ENCODE results near the gene NLRP6.
"Not testable (repeated sequence)": the region's sequence is repeated elsewhere in the genome, so short reads cannot be mapped to it uniquely, and the experiment has no call there.

The NLRP6 gene

GRCh38 chr11:324593-325517 is 46.6 kb downstream of the NLRP6 start:
- H3K9ac ChIP-seq (ENCODE audit: low read length in 5 of 5) = peak overlapping the region in 1 of 5 donors; percentile 28
- H3K4me3 ChIP-seq (ENCODE audit: low read depth in 1 of 5, low read length in 5 of 5) = not testable (repeated sequence)

DNA sequence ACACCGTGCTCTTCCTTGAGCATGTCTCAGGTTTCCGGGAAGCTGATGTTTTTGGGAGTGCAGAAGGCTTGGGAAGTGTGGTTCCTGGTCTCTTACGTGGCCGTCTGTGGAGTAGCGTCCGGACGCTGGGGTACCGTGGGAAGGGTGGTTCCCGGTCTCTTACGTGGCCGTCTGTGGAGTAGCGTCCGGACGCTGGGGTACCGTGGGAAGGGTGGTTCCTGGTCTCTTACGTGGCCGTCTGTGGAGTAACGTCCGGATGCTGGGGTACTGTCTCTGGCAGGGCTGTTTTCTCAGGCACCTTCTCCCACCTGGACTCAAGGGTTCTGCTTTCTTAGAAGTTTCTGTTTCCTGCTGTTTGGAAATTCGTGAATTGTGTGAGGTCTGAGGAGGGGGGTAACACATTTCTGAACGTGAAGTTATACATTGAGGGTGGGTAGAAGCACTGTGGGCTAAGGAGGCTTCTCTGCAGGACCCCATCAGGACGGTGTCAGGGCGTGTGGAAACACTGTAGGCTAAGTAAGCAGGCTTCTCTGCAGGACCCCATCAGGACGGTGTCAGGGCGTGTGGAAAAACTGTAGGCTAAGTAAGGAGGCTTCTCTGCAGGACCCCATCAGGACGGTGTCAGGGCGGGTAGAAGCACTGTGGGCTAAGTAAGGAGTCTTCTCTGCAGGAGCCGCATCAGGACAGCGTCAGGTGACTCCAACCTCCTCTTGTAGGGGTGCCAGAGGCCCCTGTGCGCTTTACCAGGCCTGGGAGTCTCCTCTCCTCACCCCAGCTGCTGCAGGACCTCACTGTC is 47.8 kb downstream of the NLRP6 start:
- H3K27me3 ChIP-seq (ENCODE audit: control insufficient read depth in 5 of 5, insufficient read depth in 4 of 5, low read length in 5 of 5) = no peaks in the 10 kb centered on the region
- H3K36me3 ChIP-seq (ENCODE audit: control insufficient read depth in 5 of 5, insufficient read depth in 5 of 5, low read length in 5 of 5) = no peaks in the 10 kb centered on the region
- H3K9me3 ChIP-seq (ENCODE audit: control insufficient read depth in 5 of 5, low read length in 5 of 5) = no peaks in the 10 kb centered on the region
- H3K9ac ChIP-seq (ENCODE audit: low read length in 5 of 5) = peak overlapping the region in 3 of 5 donors; percentile 31 to 78 (median 66)
- peak overlapping the region in 1 of 5 donors; percentile 29 for H3K4me3 ChIP-seq (ENCODE audit: low read depth in 1 of 5, low read length in 5 of 5)
- peak overlapping the region; percentile 78 for H3K27ac ChIP-seq (ENCODE audit: low read depth, low read length)
- peaks cover 3 to 37% (median 35%) of the 10 kb centered on the region in 5 donors for H3K4me1 ChIP-seq (ENCODE audit: control insufficient read depth in 5 of 5, insufficient read depth in 5 of 5, low read length in 5 of 5)

More at GRCh38 chr11:324593-325517, 46.6 kb downstream of the NLRP6 start:
- not testable (repeated sequence) for H3K9me3 ChIP-seq (ENCODE audit: control insufficient read depth in 5 of 5, low read length in 5 of 5); H3K27ac ChIP-seq (ENCODE audit: low read depth, low read length); H3K36me3 ChIP-seq (ENCODE audit: control insufficient read depth in 5 of 5, insufficient read depth in 5 of 5, low read length in 5 of 5); H3K27me3 ChIP-seq (ENCODE audit: control insufficient read depth in 5 of 5, insufficient read depth in 4 of 5, low read length in 5 of 5)
- H3K4me1 ChIP-seq (ENCODE audit: control insufficient read depth in 5 of 5, insufficient read depth in 5 of 5, low read length in 5 of 5) = peaks cover 3 to 44% (median 35%) of the 10 kb centered on the region in 5 donors

DNA sequence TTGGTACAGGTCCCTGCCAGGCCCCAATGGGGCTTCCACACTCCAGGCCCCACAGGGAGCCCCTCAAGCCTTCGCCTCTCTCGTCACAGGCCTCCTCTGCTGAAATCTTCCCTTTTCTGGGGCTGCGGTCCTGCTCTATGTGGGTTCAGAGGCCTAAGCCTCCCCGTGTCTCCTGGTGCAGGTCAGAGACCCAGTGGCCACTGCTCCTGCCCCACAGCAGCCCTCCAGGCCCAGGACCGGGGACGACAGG is 48.3 kb downstream of the NLRP6 start:
- H3K9me3 ChIP-seq (ENCODE audit: control insufficient read depth in 5 of 5, low read length in 5 of 5) = no peaks in the 10 kb centered on the region
- H3K9ac ChIP-seq (ENCODE audit: low read length in 5 of 5) = peak overlapping the region in 4 of 5 donors; percentile 0 to 78 (median 48)
- peaks cover 3 to 36% (median 35%) of the 10 kb centered on the region in 5 donors for H3K4me1 ChIP-seq (ENCODE audit: control insufficient read depth in 5 of 5, insufficient read depth in 5 of 5, low read length in 5 of 5)
- peak overlapping the region; percentile 78 for H3K27ac ChIP-seq (ENCODE audit: low read depth, low read length)
- H3K4me3 ChIP-seq (ENCODE audit: low read depth in 1 of 5, low read length in 5 of 5) = peak overlapping the region in 2 of 5 donors; percentile 29 to 44
- H3K27me3 ChIP-seq (ENCODE audit: control insufficient read depth in 5 of 5, insufficient read depth in 4 of 5, low read length in 5 of 5) = no peaks in the 10 kb centered on the region
- H3K36me3 ChIP-seq (ENCODE audit: control insufficient read depth in 5 of 5, insufficient read depth in 5 of 5, low read length in 5 of 5) = no peaks in the 10 kb centered on the region

GRCh38 chr11:326842-327580 is 48.8 kb downstream of the NLRP6 start:
- Histone ChIP-seq H3K36me3 (ENCODE audit: control insufficient read depth in 5 of 5, insufficient read depth in 5 of 5, low read length in 5 of 5) (no peaks in the 10 kb centered on the region), H3K27ac (ENCODE audit: low read depth, low read length) (peak overlapping the region; percentile 78), H3K4me3 (ENCODE audit: low read depth in 1 of 5, low read length in 5 of 5) (peak overlapping the region in 4 of 5 donors; percentile 29 to 48 (median 42)), H3K27me3 (ENCODE audit: control insufficient read depth in 5 of 5, insufficient read depth in 4 of 5, low read length in 5 of 5) (no peaks in the 10 kb centered on the region), H3K4me1 (ENCODE audit: control insufficient read depth in 5 of 5, insufficient read depth in 5 of 5, low read length in 5 of 5) (peaks cover 3 to 36% (median 35%) of the 10 kb centered on the region in 5 donors), H3K9me3 (ENCODE audit: control insufficient read depth in 5 of 5, low read length in 5 of 5) (no peaks in the 10 kb centered on the region), H3K9ac (ENCODE audit: low read length in 5 of 5) (peak overlapping the region; percentile 0 to 78 (median 31))

DNA sequence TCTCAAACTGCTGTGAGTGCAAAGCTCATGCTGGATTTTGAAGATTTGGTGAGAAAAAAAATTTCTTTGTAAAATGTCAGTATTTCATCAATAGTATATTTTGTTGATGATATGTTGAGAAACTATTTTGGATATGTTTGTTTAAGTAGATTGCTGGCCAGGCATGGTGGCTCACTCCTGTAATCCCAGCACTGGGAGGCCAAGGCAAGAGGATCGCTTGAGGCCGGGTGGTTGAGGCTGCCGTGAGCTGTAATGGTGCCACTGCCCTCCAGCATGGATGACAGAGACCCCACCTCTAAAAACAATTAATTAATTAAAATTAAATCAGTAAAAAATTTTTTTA is 49.3 kb downstream of the NLRP6 start:
- H3K27me3 ChIP-seq (ENCODE audit: control insufficient read depth in 5 of 5, insufficient read depth in 4 of 5, low read length in 5 of 5) = no peaks in the 10 kb centered on the region
- peak overlapping the region in 3 of 5 donors; percentile 29 to 48 (median 44) for H3K4me3 ChIP-seq (ENCODE audit: low read depth in 1 of 5, low read length in 5 of 5)
- no peaks in the 10 kb centered on the region for H3K9me3 ChIP-seq (ENCODE audit: control insufficient read depth in 5 of 5, low read length in 5 of 5)
- peaks cover 3 to 36% (median 35%) of the 10 kb centered on the region in 5 donors for H3K4me1 ChIP-seq (ENCODE audit: control insufficient read depth in 5 of 5, insufficient read depth in 5 of 5, low read length in 5 of 5)
- H3K27ac ChIP-seq (ENCODE audit: low read depth, low read length) = peak overlapping the region; percentile 78
- H3K36me3 ChIP-seq (ENCODE audit: control insufficient read depth in 5 of 5, insufficient read depth in 5 of 5, low read length in 5 of 5) = no peaks in the 10 kb centered on the region
- peak overlapping the region; percentile 0 to 78 (median 31) for H3K9ac ChIP-seq (ENCODE audit: low read length in 5 of 5)

- Histone ChIP-seq H3K4me3 (ENCODE audit: low read depth in 1 of 5, low read length in 5 of 5) (no peak overlapping the region), H3K27ac (ENCODE audit: low read depth, low read length) (no peak overlapping the region), H3K36me3 (ENCODE audit: control insufficient read depth in 5 of 5, insufficient read depth in 5 of 5, low read length in 5 of 5) (no peaks in the 10 kb centered on the region), H3K4me1 (ENCODE audit: control insufficient read depth in 5 of 5, insufficient read depth in 5 of 5, low read length in 5 of 5) (peaks cover 3 to 36% (median 35%) of the 10 kb centered on the region in 5 donors), H3K9ac (ENCODE audit: low read length in 5 of 5) (no peak overlapping the region), H3K9me3 (ENCODE audit: control insufficient read depth in 5 of 5, low read length in 5 of 5) (no peaks in the 10 kb centered on the region), H3K27me3 (ENCODE audit: control insufficient read depth in 5 of 5, insufficient read depth in 4 of 5, low read length in 5 of 5) (no peaks in the 10 kb centered on the region)
These were observed 49.8 kb downstream of the NLRP6 start for GRCh38 chr11:328012-328411.

GRCh38 chr11:328516-329100 is 50.4 kb downstream of the NLRP6 start:
- H3K4me1 ChIP-seq (ENCODE audit: control insufficient read depth in 5 of 5, insufficient read depth in 5 of 5, low read length in 5 of 5) = peaks cover 3 to 36% (median 35%) of the 10 kb centered on the region in 5 donors
- H3K36me3 ChIP-seq (ENCODE audit: control insufficient read depth in 5 of 5, insufficient read depth in 5 of 5, low read length in 5 of 5); H3K27me3 ChIP-seq (ENCODE audit: control insufficient read depth in 5 of 5, insufficient read depth in 4 of 5, low read length in 5 of 5); H3K27ac ChIP-seq (ENCODE audit: low read depth, low read length); H3K4me3 ChIP-seq (ENCODE audit: low read depth in 1 of 5, low read length in 5 of 5); H3K9me3 ChIP-seq (ENCODE audit: control insufficient read depth in 5 of 5, low read length in 5 of 5); H3K9ac ChIP-seq (ENCODE audit: low read length in 5 of 5): not testable (repeated sequence)

GRCh38 chr11:329886-330253 is 51.7 kb downstream of the NLRP6 start:
- no peak overlapping the region for H3K4me3 ChIP-seq (ENCODE audit: low read depth in 1 of 5, low read length in 5 of 5)
- H3K4me1 ChIP-seq (ENCODE audit: control insufficient read depth in 5 of 5, insufficient read depth in 5 of 5, low read length in 5 of 5) = peaks cover 3 to 32% (median 30%) of the 10 kb centered on the region in 5 donors
- H3K9me3 ChIP-seq (ENCODE audit: control insufficient read depth in 5 of 5, low read length in 5 of 5) = no peaks in the 10 kb centered on the region
- no peaks in the 10 kb centered on the region for H3K36me3 ChIP-seq (ENCODE audit: control insufficient read depth in 5 of 5, insufficient read depth in 5 of 5, low read length in 5 of 5)
- no peaks in the 10 kb centered on the region for H3K27me3 ChIP-seq (ENCODE audit: control insufficient read depth in 5 of 5, insufficient read depth in 4 of 5, low read length in 5 of 5)
- no peak overlapping the region for H3K9ac ChIP-seq (ENCODE audit: low read length in 5 of 5)
- no peak overlapping the region for H3K27ac ChIP-seq (ENCODE audit: low read depth, low read length)

- H3K36me3 ChIP-seq (ENCODE audit: control insufficient read depth in 5 of 5, insufficient read depth in 5 of 5, low read length in 5 of 5) = no peaks in the 10 kb centered on the region
- no peak overlapping the region for H3K27ac ChIP-seq (ENCODE audit: low read depth, low read length)
- H3K9me3 ChIP-seq (ENCODE audit: control insufficient read depth in 5 of 5, low read length in 5 of 5) = no peaks in the 10 kb centered on the region
- H3K9ac ChIP-seq (ENCODE audit: low read length in 5 of 5) = no peak overlapping the region
- peaks cover 3 to 31% (median 28%) of the 10 kb centered on the region in 5 donors for H3K4me1 ChIP-seq (ENCODE audit: control insufficient read depth in 5 of 5, insufficient read depth in 5 of 5, low read length in 5 of 5)
- H3K4me3 ChIP-seq (ENCODE audit: low read depth in 1 of 5, low read length in 5 of 5) = no peak overlapping the region
- H3K27me3 ChIP-seq (ENCODE audit: control insufficient read depth in 5 of 5, insufficient read depth in 4 of 5, low read length in 5 of 5) = no peaks in the 10 kb centered on the region
These were observed 52.1 kb downstream of the NLRP6 start for GRCh38 chr11:330307-330693.
